Activated CD4-positive, alpha-beta T cell treated with anti-CD3 and anti-CD28 coated beads, Interleukin-2, Interleukin-4, amounts not matched to agents 100 ng/mL and 50 ng/mL, durations not matched to agents 16 hours and 8 hours (primary cell): ENCODE results near the gene DUT.

Experiments
- DNase-seq: peaks from one replicate; pipeline ENCODE4 v3.0.0-alpha.2; 2020; ENCODE audit warnings: low spot score

DUT gene

DNA sequence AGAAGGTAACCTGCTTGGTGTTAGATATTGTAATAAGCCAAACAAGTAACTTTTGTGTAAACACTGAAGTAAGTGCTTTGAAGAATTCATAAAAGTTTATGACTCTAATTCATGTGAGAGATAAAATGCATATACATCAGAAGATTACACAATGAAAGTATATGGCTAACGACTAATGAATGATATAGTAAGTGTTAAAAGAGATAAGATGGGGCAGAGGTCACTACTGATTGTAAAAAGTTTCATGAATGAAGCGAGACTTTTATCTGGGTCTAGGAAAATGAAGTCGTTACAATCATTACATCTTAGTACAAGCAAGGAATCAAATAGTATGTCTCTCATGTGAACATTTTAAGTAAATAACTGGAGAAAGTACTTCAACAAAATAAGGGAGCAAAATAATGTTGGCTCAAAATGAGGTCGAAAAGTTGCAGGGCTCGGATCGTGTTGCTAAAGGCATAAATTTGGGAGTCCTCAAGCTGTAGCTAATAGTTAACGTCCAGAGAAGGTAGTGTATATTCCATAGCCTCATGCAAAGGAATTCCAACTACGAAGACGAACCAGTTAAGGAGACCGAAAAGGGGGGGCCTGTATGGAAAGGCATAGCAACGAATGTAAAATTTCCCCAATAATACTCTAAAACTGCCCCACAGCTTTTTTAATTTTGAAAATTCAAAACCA, 984 bp upstream of the DUT start:
- no peak for DNase-seq

DNA sequence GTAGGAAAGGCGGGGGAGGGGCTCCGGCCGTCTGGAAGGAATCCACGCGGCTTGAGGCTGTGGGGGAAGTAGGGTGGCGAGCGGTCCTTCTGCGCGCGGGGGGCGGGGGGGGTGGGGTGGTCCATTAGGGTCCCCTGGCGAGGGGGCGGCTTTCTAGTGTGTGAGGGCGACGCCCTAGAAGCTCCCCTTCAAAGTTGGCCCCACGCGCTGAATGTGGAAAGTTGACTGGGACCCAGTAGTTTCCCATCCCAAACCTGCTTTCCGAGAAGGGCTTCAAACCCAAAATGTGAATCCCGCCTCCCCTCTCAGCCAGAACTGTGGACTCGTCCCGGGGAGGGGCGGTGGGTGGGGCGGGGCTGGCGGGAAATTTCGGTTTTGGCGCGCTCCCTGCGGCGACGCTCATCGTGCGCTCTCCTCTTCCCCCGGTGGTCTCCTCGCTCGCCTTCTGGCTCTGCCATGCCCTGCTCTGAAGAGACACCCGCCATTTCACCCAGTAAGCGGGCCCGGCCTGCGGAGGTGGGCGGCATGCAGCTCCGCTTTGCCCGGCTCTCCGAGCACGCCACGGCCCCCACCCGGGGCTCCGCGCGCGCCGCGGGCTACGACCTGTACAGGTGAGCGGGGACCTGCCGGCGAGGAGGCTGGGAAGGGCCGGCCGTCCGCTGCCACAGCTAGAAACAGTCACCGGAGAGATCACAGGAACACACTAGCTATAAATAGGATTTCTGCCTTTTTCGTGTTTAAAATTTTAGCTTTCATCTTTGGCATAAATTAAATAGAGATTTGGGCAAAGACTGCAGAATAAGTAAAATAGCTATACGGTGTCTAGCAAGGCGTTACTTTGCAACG, 790 bp downstream of the DUT start:
- DNase-seq: peak; percentile 80

DNA sequence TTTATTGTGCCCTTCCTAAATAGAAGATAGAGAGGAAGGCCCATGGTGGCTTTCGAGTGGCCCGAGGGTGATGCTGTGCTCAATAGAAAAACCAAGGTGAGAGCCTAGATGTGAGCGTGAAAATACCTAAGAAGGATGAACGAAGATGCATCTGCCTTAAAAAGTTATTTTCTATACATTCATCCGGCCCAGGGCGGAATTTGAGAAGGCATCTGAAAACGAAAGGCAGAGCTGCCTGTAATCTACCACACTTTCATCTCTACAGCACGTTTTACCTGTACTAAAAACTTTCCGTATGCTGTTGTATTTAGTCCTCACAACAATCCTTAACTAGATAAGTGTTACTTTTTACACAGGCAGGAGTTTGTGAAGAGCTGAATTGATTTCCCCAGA, 1.4 kb downstream of the DUT start:
- DNase-seq: peak; percentile 22

DNA sequence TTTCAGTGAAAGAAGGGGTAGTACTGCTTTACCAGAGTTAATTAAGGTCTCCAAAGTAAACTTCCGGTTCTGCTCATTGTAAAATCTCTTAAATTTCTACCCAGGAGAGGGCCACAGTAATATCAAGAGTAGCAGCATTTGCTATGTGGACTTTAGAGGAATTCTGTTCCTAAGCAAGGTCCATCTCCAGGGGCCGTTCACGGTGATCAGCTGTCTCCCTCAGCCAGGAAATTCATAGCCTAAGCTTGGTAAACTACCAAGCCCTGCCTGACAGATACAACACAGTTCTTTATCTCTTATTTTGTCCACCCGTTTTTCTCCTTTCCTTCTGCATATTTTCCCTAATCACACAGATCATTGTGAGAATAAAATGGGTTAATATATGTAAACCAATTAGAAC, 2.3 kb downstream of the DUT start:
- no peak for DNase-seq

DNA sequence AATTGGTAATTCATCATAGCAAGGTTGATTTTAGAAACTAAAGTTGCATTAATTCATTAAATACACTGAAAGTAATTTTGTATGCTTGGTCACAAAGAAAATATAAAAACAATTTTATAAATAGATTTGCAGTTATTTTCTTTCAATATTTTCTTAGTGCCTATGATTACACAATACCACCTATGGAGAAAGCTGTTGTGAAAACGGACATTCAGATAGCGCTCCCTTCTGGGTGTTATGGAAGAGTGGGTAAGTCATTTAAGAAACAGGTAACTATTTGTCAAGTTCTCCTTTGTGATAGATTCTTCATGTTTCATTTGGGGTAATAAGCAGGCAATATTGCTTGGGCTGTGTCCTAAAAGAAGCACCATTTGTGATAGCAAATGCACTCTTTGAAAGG, 3.0 kb downstream of the DUT start:
- DNase-seq: no peak

DNA sequence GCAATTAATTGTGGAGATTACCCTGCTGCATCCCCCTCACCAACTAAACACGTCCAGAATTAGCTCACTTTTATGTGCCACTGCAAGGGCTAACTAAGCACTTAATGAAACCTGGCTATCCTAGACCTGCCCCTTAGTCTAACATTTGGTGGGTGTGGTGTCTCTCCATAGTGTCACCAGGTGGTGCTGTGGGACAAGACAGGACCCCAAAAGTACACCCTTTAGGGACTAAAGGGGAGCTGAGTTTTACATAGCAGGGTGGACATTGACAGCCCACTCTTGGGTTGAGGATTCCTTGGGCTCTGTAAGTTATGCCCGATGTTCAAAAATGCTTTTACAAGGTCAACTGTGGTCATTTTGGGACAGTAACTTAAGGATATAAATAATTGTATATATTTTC, 5.7 kb downstream of the DUT start:
- no peak for DNase-seq

DNA sequence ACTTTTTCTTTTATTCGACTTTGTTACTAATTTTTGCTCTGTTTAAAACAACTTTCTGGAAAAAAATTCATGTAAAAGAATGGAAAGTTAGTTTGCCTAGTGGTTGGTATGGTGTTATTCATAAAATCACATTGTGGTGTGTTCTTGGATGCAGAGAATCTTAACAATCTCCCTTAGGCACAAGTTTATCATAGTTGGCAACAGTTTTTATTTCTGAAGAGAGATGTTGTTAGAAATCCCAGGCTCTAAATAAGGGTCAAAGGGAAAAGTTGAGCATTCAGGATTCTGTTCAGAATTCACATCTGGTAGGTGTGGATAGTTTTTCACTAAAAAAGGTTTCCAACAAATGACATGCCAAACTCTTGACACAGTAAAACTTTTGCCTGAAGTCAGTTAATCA, 6.4 kb downstream of the DUT start:
- no peak for DNase-seq

DNA sequence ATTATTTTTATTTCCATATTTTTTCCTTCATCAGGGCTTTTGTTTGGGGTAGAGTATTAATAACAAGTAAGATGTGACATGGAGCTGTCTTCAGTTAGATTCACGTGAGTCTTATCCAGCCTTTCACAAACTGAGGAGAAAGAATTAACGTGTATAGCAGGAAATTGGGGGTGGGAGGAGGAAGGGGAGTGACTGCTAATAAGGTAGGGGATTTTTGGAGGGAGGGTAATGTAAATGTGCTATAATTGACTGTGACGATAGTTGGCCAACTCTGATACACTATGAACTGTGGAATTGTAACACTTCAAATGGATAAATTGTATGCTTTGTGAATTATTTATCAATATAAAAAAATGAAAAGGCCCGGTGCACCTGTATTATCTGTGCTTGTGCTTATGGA, 8.9 kb downstream of the DUT start:
- no peak for DNase-seq

DNA sequence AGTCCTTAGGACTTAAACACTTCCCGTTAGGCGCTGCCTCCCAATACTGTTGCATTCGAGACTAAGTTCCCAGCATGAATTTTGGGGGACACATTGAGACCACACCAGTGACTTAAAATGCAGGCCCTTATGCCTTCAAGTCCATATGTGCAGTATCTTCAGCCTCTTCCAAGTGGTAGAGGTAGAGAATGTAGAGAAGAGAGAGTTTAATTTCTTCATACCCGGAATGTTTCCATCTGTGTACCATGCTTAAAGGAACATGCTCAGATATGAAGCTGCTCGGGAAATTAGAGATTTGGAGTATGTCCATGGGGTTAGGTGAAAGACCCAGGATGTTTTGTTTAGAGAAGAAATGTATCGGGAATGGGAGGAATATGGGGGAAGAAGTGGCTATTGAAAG, 12.6 kb downstream of the DUT start:
- no peak for DNase-seq

DNA sequence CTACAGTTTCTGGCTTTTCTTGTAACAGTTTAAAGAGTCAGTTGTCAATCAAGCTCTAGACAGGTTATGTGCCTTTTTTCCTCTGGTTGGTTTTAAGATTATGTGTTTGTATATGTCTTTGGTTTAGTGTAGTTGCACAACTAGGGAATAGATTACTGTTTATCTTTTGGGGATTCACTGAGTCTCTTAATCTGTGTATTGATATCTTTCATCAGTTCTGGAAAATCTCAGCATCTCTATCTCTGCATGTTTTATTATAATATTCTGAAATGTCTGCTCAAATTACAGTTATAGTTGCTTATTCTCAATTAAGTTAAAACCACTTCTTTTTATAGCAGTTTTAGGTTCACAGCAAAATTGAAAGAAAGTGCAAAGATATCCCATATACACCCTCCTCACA, 14.3 kb downstream of the DUT start:
- DNase-seq: no peak

DNA sequence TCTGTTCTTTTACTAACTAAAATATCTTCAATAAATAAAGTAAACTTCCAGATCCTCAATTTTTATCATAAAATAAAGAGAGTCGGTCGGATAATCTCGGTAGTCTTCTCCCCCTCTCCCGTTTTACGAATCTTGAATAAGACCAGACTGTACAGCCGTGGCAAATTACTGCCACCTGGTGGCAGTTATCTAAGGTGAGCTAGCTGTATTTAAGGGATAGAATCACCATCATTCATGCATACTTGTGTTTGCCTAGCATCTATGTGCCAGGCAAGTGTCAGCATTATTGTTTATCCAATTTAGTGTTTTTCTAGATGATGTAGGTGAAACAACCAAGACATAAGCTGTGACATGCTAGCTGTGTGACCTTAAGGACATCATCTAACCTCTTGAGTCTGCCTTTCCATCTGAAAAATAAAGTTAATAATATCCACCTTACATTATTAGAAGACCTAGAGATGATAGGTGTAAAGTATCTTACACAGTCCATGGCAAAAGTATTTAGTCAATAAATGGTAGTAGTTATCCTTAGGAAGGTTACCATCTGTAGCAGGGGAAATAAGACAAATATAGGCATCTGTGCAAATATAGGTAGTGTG, 21.3 kb downstream of the DUT start:
- peak; percentile 61 for DNase-seq

DNA sequence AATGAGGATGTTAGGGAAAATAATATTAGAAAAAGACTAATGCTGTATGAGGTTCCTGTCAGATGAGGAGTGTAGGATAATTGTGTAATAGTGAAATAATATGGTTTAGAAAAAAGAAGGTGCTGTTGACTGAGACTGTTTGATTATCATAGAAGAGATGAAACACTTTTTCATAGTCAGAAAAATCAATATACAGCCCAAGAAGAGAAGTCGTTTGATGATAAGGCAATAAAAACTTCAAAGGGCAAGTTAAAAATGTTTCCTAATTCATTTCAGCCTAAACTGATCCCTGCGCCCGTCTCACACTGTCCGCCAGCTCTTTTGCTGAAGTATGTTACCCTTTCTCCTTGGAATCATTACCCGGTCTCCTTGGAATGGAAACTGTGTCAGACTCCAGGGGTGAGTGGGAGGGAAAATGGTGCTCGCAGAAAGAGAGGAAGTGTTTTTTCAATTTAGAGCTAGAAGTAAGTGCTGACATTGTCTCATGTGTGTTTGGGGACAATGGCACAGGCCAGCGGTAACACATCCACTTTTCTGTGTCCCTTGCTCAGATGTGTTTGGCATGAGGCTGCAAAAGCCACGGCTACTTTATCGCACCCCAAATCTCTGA, 23.6 kb downstream of the DUT start:
- no peak for DNase-seq

DNA sequence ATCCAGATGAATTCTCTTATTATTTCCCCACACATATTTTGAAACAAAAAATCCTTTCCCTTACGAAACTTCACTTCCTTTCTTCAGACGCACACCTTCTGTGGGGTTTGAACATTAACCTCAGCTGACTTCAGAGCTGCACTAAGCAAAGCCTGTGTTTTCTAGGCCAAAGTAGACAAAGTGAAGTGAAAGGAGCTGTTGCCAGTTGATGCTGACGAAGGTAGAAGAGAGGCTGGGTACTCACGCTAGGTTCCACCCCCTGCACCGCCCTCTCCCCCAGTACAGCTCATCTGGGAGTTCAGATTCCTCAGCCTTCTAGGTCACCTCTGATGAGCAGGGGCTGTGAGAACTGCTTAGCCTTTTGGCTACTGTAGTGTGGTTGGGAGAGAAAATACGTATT, 24.1 kb downstream of the DUT start:
- DNase-seq: no peak

DNA sequence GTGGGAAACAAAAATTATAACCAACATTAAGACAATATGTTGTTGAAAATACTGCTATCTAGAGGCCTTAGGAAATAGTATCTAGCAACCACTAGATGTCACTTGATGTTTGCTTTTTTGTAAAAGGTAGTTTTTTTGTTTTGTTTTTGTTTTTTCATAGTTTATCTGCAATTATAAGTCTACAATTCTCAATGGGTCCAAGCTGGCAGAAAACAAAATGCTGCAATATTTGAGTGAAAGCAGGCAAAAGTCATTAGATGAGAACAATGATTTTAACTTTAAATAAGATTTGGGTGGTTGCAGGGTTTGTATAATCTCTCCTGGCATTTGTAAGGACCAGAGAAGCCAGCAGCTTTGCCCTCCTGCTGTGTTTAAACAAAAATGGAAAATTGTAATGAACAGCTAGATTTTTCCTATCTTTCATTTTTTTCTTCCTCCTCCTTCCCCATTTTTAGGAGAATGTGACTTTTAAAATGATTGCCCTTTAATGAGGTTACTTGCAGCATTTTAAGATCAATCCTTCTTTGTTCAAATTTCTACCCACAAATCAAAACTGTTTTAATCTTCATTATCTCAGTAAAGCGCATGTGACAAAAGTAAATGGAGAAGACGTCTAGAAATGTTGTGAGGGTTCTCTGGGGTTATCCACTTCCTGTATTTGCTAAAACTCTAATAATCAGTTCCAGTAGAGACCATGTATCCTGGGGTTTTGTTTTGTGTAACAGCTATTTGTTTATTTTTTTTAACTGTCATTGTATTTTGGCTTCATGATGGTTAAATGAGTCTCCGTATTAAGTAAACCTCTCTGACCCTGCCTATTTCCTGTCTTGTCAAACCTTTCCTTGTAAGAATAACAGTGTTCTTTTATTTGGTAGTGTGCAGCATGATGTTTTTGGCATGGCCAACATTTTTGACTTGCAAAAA, 27.3 kb downstream of the DUT start:
- DNase-seq: no peak

DNA sequence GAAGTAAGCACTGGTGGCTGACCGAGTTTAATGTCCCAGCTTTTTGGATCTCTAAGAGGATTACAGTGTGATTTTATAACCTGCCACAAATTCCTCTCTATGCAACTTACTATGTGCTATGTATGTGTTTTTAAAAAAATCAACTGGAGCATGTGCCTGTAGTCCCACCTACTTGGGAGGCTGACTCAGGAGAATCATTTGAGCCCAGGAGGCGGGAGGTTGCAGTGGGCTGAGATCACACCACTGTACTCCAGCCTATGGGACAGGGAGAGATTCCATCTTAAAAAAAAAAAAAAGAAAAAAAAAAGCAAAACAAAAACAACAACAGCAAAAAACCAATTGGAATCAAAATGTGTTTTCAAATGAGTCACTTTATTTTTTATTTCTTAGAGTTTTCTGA, 29.6 kb downstream of the DUT start:
- no peak for DNase-seq

DNA sequence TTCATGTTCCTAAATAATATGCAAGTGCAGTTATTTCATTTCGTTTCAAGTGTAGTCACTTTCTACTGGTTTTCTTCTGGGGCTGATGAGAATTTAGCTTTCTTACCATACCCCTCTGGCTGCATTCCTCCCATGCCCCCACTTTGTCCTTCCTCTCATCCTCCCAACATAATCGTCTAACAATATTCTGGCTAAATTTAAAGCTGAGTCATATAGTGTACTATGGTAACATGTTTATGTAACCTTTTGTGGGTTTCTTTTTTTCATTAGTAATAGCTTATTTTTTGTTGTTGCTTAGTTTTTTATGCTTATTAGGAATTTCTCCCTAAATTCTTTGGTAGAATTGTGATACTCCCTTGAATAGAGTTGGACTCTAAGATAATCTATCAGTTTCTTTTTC, 30.5 kb downstream of the DUT start:
- no peak for DNase-seq

DNA sequence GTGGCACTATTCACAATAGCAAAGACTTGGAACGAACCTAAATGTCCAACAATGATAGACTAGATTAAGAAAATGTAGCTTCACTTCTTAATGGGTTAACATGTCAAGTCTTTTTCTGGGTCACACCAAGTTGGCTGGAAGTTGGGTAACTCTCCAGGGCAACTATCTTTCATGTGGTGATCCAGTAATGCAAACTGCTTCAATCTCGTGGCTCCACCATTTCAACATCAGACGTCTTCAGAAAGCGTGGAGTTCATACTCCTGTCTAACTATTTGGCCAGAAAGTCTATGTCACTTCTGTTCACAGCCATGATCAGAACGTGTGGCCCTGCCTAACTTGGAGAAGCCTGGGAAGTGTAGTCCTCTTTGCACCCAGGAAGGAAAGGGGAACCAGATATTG, 32.2 kb downstream of the DUT start:
- DNase-seq: no peak

DNA sequence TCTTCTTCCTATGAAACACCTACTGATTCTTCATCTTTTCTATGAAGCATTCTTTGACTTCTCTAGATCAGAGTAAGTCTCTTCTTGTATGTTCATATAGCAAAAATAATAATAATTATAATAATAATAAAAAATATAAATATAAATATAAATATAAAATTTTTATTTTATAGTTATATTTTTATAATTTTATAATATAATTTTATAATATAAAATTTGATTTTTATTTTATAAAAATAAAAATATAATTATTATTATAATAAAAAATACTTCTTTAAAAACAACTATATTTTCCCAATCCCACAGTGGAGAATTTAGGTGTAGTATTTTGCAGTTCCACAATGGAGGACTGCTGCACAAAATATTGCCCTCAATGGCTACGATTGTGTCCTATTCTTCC, 34.3 kb downstream of the DUT start:
- no peak for DNase-seq

DNA sequence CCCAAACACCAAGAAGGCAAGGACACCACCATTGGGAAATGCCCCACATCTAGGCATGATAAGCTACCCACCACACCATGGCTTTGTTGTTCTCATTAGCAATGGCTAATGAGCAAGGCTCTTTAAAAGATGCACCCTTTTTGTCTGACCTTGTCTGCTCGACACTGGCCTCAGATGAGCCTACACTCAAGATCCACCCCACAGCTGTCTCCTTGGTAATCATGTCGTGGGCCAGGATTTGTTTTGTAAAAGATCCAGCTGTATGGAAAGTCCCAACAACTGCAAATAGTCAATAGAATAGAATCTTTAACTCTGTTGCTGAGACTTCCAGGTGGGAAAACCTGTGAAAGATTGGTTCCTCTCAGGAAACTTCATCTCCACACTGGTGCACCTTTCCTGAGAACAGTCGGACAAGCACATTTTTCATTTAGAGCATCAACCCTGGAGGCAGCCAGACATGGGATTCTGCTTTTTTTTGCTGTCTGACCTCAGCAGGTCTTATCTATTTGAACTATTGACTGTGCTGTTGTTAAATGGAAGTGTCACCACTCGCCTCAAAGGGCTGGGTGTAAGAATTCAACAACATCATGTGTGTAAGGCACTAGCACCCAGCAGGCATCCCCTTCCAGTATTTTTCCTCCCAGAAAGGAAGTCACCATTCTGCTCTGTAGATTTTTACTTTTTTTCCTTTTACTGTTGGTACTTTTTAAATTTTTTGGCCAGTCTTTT, 35.5 kb downstream of the DUT start:
- DNase-seq: no peak

DNA sequence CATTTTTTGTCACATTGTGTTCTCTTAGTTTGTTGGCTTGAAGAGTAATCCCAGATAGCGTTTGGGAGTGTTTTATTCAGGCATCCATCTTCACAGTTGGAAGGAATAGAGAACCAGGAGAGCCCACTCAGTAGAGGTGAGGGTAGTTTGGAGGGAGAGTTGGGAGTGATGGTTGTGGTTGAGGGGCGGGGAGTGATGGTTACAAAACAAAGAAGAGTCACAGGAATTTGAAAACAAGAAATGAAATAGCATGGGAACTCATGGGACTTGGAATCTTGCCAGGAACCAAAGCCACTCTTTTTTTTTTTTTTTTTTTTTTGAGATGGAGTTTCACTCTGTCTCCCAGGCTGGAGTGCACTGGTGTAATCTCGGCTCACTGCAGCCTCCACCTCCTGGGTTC, 36.3 kb downstream of the DUT start:
- no peak for DNase-seq

DNA sequence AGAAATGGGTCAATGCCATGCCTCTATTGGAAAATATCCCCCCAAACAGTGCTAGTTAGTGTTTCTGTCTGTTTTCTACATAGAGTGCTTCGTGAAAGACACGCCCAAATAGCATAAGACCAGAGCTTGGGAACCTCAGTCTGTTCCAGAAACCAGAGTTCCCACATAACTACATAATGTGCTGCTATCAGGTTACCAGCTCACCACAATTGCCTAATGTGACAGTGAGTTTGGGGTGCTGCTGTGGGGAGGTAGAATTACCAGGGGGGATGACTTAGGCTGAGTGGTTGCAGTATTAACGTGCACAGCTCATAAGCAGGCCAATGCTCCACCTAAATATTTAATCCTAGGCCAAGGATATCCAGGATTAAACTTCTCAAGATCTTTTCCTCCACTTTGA, 39.2 kb downstream of the DUT start:
- no peak for DNase-seq
